Left forelimb (tissue), 1 donor: ENCODE measurements around the gene HHIPL1.

Experiments used
- DNase-seq: peaks from one replicate; pipeline ENCODE4 v3.0.0-alpha.2; 2018; ENCODE audit warnings: low spot score

The HHIPL1 gene

DNA sequence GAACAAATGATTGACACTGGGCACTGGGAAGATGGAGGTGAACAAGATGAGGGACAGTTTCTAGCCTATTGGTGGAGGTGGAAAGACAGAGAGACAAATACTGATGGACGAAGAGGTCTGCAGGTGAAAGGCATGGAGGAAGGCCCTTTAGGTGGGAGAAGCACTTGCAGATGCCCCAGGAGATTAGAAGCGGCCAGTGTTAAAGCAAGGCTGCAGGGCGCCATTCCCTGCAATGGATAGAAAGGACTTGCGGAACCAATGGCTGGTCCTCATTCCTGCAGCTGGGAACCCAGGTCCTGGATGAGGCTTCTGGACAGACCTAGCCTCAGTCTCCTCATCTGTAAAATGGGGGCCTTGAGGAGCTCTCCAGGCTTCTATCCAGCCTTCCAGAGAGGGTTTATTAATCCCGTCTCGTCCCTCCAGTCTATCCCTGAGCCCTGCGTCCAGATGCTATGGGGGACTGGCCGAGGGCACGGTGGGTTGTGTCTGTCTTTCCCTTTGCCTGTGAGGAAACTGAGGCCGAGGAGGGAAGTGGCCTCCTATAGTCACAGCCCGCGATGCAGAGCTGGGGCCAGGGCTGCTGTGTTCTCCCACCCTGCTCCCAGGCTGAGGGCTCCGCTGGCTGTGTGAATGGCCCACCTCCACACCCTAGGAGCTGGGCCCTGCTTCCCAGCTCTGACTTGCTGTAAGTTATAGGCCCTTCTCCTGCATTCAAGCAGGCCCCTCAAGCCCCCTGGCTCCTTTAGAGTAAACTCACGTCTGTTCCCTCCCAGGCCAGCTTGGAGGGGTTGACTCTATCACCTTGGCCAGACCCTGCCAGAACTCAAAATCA lies 72.1 kb downstream of the HHIPL1 start:
- DNase-seq: peak; percentile 45

DNA sequence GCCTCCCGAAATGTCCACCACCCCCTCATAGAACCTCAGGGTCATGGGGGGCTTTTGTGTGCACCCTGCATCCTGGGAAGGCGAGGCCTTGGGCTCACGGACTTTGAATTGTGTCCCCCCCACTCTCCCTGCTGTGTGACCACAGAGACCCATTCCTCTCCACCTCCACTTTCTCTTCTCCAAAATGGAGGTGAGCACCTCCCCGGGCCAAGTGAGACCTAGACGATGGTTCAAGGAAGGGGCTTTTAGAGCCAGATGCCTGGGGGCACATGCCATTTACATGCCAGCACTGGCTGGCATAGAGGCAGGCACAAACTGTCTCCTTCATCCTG lies 72.7 kb downstream of the HHIPL1 start:
- DNase-seq: peak; percentile 40

DNA sequence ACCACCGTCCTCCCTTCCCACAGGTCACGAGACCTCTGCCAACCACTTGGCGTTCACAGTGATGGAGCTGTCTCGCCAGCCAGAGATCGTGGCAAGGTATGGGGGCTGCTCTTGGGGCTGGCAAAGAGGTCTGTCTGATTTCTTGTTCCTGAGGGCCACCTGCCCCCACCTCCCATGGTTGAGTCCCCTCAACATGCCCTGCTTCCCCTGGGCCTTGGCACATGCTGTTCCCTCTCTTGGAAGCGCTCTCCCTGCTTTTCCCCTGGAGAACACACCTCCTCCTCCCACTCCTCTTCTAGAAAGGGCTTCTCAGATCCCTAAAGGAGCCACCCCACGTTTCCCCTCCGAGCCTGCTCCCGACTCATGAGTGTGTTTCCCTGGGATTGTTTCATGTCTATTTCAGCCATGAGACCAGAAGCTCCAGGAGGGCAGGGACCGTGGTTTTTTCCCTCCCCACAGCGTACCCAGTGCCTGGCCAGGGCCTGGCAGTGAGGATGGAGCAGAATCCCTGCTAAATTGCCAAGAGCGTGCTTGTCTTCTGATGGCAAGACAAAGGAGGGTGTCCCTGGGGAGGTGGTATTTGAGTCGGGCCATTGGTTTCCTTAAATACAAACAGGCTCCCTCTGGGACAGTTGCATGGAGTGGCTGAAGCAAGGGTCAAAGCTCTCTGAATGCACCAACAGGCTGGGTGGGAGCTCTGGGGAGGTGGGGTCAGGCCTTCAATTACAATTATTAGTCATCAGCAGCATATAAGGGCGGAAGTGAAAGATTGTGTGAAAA lies 73.3 kb downstream of the HHIPL1 start:
- peak; percentile 37 for DNase-seq

DNA sequence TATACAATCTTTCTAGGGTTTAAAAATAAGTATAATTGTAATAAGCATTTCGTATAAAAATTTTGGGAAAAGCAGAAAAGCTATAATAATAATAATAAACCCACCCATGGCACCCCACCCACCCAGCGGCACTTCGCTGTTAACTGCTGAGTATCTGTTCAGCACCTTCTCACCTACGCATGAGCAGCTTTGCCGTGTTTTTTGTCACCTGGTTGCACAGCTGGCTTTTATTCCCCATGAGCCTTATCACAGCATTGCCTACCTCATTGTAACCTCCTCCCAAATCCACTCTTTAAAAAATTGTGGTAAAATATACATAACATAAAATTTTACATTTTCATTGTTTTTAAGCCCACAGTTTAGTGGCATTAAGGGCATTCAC lies 73.9 kb downstream of the HHIPL1 start:
- no peak for DNase-seq

DNA sequence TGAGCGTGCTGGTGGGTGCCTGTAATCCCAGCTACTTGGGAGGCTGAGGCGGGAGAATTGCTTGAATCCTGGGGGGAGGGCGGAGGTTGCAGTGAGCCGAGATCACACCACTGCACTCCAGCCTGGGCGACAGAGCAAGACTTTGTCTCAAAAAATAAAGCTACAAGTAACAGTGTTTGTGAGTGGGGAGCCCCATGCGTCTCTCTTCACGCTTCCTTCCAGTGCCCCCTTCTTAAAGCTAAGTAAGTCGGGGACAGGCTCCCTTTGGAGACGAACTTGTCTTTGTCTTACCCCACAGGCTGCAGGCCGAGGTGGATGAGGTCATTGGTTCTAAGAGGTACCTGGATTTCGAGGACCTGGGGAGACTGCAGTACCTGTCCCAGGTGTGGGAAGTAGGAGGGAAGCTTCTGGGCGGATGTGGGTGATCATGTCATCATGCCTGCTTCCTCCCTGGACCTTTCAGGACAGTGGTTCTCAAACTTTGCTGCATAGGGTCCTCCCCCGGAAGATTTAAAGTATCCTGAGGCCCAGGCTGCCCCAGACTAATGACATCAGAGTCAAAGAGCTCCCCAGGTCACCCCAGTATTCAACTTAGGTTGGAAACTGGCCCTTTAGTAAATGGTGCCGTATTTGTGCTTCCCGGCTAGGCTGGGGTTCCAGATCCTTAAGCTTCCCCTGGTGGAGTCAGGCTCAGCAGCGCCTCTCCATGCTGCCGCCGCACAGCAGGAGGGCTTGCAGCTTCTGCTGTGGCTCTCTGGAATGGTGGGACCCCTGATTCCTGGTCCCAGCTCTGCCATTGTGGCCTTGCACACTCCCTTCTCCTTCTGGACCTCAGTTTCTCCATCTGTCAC lies 76.2 kb downstream of the HHIPL1 start:
- DNase-seq: peak; percentile 31

DNA sequence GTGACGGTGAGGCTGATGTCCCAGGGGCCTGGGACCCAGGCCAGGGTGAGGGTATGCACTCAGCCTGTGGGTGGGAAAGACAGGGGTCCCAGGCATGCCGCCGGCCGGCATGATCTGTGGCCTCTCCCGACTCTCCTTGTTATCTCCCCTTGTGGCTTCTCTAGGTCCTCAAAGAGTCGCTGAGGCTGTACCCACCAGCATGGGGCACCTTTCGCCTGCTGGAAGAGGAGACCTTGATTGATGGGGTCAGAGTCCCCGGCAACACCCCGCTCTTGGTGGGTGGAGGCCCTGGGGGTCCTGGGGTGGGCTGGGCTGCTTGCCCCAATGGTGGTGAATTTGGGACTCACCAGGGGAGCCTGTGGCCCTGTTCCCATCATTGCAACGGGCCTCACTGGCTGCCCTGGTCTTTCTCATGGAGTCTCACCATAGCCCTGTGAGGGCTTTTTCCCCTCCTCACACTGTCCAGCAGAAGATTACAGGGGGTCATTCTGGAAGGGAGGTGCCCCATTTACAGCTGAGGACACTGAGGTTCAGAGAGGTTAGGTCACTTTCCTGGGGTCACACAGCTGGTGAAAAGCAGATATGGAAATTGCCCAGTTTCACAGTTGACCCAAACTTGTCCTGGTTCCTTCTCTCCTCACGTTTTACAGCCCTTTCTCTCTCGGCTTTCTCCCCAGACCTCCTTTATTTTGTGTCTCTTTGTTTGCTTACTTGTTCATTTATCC lies 77.0 kb downstream of the HHIPL1 start:
- peak; percentile 53 for DNase-seq

DNA sequence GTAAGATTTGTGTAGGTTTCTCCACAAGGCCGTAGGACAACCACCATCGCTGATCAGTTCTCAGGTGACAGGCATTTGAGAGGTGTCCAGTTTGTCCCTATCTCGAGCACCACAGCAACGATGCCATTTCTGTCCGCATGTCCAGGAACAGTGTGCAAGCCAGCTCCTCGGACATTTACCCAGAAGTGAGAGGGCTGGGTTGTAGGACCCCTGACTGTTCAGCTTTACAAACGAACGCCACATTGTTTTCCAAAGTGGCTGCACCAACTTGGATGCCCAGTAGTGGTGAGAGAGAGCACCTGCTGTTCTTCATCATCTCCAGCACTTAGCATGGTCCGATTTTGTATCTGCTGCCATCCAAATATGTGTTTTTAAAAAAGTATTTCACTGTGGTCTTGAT lies 77.8 kb downstream of the HHIPL1 start:
- DNase-seq: no peak

DNA sequence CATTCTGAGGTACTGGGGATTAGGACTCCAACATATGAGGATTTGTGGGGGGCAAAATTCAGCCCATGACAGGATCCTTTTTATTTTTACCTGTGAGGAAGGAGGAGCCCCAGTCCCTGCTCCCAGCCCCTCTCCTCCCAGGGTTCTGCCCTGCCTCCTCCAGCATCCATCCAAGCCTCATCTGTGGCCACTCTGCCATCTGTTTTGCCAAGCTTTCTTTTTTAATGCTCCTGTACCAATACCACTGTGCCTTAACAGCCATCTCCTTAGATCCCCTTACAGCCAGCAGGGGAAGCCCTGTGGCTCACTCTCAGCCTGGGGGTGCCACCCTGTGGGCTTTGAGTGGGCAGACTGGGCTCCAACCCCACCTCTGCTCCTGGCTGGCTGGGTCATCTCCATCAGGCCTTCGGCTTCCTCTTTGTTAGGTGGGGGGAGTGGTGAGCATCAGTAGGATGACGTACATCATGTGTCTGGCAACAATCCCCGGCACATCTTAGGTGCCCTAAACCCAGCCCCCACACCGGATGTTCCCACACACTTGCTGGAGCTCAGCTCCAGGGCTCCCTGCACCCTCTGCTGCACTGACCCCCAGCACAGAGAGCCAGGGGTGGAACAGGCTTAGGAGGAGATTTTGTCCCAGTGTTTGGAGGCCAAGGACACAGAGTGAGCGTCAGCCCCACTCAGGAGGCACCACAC lies 79.4 kb downstream of the HHIPL1 start:
- DNase-seq: peak; percentile 37

DNA sequence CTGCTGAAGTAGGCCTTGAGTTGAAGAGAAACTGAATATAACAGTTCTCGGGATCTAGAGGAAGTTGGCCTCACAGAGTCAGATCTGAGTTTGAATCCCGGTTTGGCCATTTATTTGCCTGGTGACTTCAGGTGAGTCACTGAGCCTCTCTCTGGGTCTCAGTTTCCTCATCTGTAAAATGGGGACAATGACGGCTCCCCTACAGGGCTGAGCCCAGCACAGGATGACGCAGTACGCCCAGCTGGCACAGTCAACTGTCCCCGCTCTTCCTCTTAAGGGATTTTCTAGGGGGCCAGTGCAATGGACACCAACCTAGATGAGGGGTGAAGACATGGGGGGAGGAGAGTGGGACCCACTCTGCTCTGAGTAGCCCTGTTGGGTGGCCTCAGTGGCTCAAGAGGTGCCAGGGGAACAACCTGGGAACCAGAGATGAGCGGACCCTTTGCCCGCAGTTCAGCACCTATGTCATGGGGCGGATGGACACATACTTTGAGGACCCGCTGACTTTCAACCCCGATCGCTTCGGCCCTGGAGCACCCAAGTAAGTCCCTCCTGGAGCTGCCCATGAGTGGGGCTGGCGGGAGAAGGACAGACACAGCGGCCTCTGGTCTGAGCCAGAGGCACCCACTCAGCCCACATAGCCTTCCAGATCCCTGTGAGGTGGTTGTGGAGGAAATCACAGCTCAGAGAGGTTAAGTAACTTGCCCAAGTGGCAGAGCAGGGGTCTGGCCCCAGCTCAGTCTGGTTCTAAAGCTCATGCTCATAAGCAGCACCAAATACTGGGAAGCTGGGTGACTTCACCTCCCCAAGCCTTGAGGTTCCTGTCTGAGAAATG lies 80.2 kb downstream of the HHIPL1 start:
- DNase-seq: peak; percentile 49

DNA sequence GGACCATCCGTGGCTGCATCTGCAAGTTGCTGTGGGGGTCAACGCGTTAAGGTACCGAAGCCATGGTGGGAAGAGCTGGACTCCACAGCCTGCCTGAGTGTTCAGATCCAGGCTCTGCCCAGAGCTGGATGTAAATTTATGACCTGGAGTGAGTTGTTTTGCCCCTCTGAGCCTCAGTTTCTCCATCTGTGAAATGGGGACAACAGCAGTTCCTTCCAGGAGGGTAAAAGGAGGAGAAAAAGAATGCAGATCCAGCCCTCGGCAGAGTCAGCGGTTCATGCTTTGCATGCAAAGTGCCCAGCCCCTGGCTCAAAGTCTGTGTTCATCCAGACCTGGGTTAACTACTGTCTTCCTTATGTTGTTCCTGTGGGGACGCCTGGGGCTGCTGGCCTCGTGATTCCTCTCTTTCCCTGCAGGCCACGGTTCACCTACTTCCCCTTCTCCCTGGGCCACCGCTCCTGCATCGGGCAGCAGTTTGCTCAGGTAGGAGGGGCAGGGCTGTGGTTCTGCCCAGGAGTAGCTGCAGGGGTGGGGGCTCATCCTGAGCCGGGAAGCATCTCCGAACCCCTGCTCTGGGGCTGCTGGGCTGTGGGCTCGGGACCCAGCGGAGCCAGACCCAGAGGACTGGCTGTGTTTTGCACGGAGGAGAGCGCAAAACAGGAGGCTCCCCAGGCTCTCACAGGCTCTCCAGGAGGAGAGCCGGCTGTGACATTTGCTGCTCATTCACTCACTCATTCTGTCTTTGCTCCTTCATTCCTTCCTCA lies 81.0 kb downstream of the HHIPL1 start:
- DNase-seq: peak; percentile 56

DNA sequence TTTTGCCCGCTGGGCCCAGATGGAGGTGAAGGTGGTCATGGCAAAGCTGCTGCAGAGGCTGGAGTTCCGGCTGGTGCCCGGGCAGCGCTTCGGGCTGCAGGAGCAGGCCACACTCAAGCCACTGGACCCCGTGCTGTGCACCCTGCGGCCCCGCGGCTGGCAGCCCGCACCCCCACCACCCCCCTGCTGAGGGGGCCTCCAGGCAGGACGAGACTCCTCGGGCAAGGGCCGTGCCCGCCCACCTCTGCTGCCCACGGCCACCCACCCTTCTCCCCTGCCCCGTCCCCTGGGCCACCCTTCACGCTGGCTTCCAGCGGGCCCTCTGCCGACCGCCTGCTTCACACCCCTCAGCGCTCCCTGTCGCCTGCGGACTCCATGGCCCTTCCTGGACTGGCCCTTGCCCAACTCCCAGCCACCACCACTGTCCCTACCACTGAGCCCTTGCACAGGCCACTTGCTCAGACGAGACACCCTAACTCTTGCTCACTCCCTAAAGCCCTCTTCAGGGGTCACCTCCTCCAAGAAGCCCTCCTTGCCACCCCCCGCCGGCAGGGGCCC lies 81.7 kb downstream of the HHIPL1 start:
- DNase-seq: peak; percentile 61

DNA sequence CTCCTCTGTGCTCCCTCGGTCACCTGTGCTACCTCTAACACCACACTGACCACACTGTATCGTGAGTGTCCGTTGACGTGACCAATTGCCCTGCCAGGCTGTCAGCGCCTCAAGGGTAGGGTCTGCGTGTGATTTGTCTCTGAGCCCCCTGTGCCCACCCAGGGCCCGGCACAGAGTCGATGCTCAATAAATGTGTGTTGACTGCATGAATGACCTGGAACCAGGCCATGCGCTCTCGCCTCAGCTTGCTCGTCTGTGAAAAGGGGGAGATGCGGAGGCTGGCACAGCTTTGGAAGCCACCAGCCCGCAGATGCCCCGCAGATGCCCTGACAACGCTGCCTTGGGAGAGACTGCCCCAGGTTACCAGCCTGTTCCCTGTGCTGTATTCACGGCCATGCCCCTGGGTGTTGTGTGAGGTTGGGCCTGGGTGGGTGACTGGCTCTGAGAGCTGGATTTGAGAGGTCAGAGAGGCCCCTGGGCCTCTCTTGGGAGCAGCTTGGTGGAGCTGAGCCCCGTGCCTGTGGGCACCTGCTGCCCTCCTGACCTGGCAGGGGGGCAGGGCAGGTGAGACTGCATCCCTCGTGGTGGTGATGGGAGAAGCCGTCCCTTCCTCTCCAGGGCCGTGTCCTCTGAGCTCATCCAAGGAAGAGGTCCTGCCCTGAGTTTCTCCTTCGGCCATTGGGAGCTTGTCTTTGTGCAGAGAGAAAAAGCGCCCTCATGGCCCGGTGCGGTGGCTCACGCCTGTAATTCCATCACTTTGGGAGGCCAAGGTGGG lies 82.4 kb downstream of the HHIPL1 start:
- DNase-seq: peak; percentile 58

DNA sequence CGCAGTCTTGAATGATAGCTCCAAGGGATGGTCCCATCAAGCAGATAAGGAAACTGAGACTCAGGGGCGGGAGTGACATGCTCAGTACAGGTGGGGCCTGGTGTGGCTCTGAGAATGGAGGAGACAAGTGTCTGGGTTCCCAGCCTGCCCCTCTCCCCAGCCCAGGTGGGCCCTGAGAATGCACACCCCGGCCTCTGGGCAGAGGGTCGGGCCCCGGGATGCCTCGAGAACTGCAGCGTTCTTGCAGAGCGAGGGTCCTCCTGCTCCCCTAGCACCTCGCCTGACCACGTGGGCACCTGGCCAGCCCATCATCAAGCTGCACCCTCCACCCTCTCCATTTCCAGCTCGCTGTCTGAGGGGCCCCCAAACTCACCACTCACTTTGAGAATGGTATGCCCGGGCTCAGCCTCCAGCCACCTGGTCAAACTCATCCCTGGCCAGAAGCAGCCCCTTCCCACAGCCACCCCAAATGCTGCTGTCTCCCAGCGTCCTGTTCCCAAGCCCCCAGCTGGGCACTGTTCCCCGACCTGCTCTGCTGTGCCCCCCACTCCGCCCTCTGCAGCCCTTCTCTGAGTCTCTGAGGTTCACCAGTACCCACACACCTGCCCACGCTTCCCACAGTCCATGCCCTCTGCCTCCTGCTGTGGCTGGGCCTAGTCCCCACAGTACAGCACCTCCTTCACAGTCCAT lies 83.4 kb downstream of the HHIPL1 start:
- DNase-seq: peak; percentile 56

DNA sequence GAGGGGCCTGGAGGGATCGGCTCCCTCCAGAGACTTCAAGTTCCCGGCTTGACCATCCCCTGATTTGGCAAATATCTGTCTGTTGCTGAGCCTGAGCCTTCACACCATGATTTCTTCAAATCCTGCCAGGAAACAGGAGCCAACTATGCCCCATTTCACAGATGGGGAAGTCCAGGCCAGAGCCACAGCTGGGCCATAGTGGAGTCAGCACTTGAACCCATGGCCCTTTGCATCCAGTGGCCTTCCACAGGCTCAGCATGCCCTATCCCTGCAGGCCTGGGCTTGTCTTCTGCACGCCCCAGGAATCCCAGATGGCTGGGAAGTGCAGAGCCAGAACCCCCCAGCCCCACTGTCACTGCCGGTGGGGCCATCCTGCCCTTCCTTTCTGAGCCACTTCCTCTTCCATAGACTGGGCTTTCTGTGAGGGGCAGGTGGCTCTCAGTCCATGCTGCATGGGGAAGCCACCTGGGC lies 84.1 kb downstream of the HHIPL1 start:
- peak; percentile 46 for DNase-seq
